OCI-LY7 (cell line): ENCODE results near the gene GNA15. TPM values are rescaled to one million over a fixed set of nuclear protein-coding genes. Genes with fewer than 3 reads are reported as not detected.

Source experiments
- BruUV-seq: library from RNA; stranded (reverse); fragments of 400-500 nt; replicated peaks from 2 replicates; lab custom pipeline; 2021; lab: Mats Ljungman, UMichigan
- CTCF ChIA-PET: fragments of 300-600 bp; sonication (Branson Sonifier 250); formaldehyde crosslinking; loops from one replicate; lab custom pipeline; 2022; ENCODE audit warnings: antibody characterized with exemption; ENCODE audit not compliant: unreplicated experiment; lab: Charles Lee
- POLR2A ChIA-PET: fragments of 300-600 bp; sonication (Branson Sonifier 250); formaldehyde crosslinking; loops from one replicate; lab custom pipeline; 2022; ENCODE audit warnings: antibody characterized with exemption; lab: Charles Lee
- DNase-seq: peaks from one replicate; pipeline ENCODE4 v3.0.0-alpha.2; 2015; ENCODE audit warnings: low spot score
- H2AFZ ChIP-seq: fragments of 200-600 bp; sonication (generic), shearing (Covaris generic); 2 replicates; pipeline ENCODE4 v1.6.1; 2014; ENCODE audit warnings: mild to moderate bottlenecking, antibody characterized with exemption, low read length, moderate library complexity
- H3K27ac ChIP-seq: fragments of 200-600 bp; sonication (generic); 2 replicates; pipeline ENCODE4 v1.5.1; 2014; ENCODE audit warnings: mixed run types, low read depth, mild to moderate bottlenecking, moderate library complexity, low read length, inconsistent platforms; ENCODE audit not compliant: poor library complexity, severe bottlenecking
- H3K36me3 ChIP-seq: fragments of 200-600 bp; sonication (generic); 2 replicates; pipeline ENCODE4 v1.6.1; 2014; ENCODE audit warnings: mild to moderate bottlenecking, antibody characterized with exemption, low read length, moderate library complexity, mixed read lengths; ENCODE audit not compliant: insufficient read depth
- H3K4me1 ChIP-seq: fragments of 200-600 bp; sonication (generic); 2 replicates; pipeline ENCODE4 v1.5.1; 2014; ENCODE audit warnings: mild to moderate bottlenecking, low read length; ENCODE audit not compliant: insufficient read depth, poor library complexity, severe bottlenecking
- H3K4me2 ChIP-seq: fragments of 200-600 bp; sonication (generic); 2 replicates; pipeline ENCODE4 v1.6.1; 2014; ENCODE audit warnings: mild to moderate bottlenecking, low read length
- H3K4me3 ChIP-seq: fragments of 200-600 bp; sonication (generic); 2 replicates; pipeline ENCODE4 v1.5.1; 2014; ENCODE audit warnings: mild to moderate bottlenecking, low read depth, low read length; ENCODE audit not compliant: poor library complexity, severe bottlenecking
- H3K79me2 ChIP-seq: fragments of 200-600 bp; sonication (generic); 2 replicates; pipeline ENCODE4 v1.6.1; 2016; ENCODE audit warnings: low read depth, mild to moderate bottlenecking, low read length, moderate library complexity, mixed read lengths; ENCODE audit not compliant: insufficient read depth
- H3K9me2 ChIP-seq: fragments of 200-600 bp; sonication (generic); 2 replicates; pipeline ENCODE4 v1.6.1; 2016; ENCODE audit warnings: mild to moderate bottlenecking, low read length, mixed read lengths; ENCODE audit not compliant: insufficient read depth
- H3K9me3 ChIP-seq: fragments of 200-600 bp; sonication (generic); 2 replicates; pipeline ENCODE4 v1.6.1; 2014; ENCODE audit warnings: mild to moderate bottlenecking, mixed run types, low read length, mixed read lengths
- H4K20me1 ChIP-seq: fragments of 200-600 bp; sonication (generic); 2 replicates; pipeline ENCODE4 v1.6.1; 2014; ENCODE audit warnings: mild to moderate bottlenecking, antibody characterized with exemption, low read length, moderate library complexity, mixed read lengths; ENCODE audit not compliant: insufficient read depth
- EZH2phosphoT487 ChIP-seq: fragments of 200-600 bp; sonication (generic); IDR thresholded peaks from 2 replicates; pipeline ENCODE4 v1.6.1; 2018; ENCODE audit warnings: low read depth, borderline replicate concordance, mild to moderate bottlenecking, mixed run types, antibody characterized with exemption, low read length, moderate library complexity, mixed read lengths
- intact Hi-C: fragments of 100-400 bp; cut with micrococcal nuclease; formaldehyde crosslinking; loops from one replicate; pipeline ENCODE4 v1.10.0; 2022; ENCODE audit not compliant: unreplicated experiment
- total RNA-seq, 2 experiments: library from RNA; depleted of rRNA in 1 of 2; stranded (reverse); fragments of >200 nt in 1 of 2; shearing (Covaris generic) in 1 of 2; gene quantifications; 2 replicates each; pipeline ENCODE4 v1.2.3, GENCODE V29; 2014 to 2022
- TF ChIP-seq, protein P1 (sequence below): fragments of 200-600 bp; sonication (generic); conservative IDR thresholded peaks from 2 replicates; pipeline ENCODE4 v1.5.1; 2014; ENCODE audit warnings: mild to moderate bottlenecking, antibody characterized with exemption, low read length, moderate library complexity, mixed read lengths

GNA15 gene
- total RNA-seq, 2 experiments from 2014 or later = not detected

DNA sequence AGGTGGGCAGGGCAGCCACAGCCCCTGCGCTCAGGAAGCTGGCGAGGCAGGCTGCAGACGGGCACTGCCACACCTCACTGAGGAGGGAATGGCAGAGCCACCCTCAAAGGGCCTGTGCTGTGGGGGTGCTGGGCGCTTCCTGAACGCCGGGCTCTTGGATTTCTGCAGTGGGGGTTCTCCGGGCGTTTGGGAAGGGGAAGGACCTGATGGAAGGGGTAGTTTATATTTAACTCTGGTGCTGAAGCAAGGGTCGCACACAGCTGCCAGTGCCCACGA, 31.2 kb upstream of the GNA15 start:
- CTCF ChIA-PET = no interaction called here
- Histone ChIP-seq H3K27ac (no peak overlapping the region), H3K4me3 (no peak overlapping the region), H3K4me1 (peaks cover 8% of the 10 kb centered on the region), H2AFZ (no peak overlapping the region), H3K79me2 (no peaks in the 10 kb centered on the region), H4K20me1 (peaks cover 9% of the 10 kb centered on the region; the same call in 1 of the 2 replicates), H3K36me3 (no peaks in the 10 kb centered on the region), H3K9me3 (no peaks in the 10 kb centered on the region), H3K4me2 (no peak overlapping the region), H3K9me2 (no peaks in the 10 kb centered on the region)
- POLR2A ChIA-PET = interaction anchor here (0.6 kb wide), 1 partner anchor 154 kb away, joined by 3 read pairs; no protein-coding TSS in a partner anchor
- no peak for DNase-seq
- intact Hi-C loops = loop anchor here (1.0 kb wide), 2 partner anchors 28 to 142 kb away; no protein-coding TSS in a partner anchor
- TF ChIP-seq, protein P1, sequence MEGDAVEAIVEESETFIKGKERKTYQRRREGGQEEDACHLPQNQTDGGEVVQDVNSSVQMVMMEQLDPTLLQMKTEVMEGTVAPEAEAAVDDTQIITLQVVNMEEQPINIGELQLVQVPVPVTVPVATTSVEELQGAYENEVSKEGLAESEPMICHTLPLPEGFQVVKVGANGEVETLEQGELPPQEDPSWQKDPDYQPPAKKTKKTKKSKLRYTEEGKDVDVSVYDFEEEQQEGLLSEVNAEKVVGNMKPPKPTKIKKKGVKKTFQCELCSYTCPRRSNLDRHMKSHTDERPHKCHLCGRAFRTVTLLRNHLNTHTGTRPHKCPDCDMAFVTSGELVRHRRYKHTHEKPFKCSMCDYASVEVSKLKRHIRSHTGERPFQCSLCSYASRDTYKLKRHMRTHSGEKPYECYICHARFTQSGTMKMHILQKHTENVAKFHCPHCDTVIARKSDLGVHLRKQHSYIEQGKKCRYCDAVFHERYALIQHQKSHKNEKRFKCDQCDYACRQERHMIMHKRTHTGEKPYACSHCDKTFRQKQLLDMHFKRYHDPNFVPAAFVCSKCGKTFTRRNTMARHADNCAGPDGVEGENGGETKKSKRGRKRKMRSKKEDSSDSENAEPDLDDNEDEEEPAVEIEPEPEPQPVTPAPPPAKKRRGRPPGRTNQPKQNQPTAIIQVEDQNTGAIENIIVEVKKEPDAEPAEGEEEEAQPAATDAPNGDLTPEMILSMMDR = no peak
- TF ChIP-seq EZH2phosphoT487 = no peak
- no TSS peak for BruUV-seq

GRCh38 chr19:3105641-3106508, 30.0 kb upstream of the GNA15 start:
- Histone ChIP-seq H3K4me3 (no peak overlapping the region), H4K20me1 (peaks cover 3% of the 10 kb centered on the region; the same call in 1 of the 2 replicates), H2AFZ (no peak overlapping the region), H3K27ac (no peak overlapping the region), H3K9me3 (no peaks in the 10 kb centered on the region), H3K4me2 (no peak overlapping the region), H3K36me3 (no peaks in the 10 kb centered on the region), H3K79me2 (no peaks in the 10 kb centered on the region), H3K9me2 (no peaks in the 10 kb centered on the region), H3K4me1 (peaks cover 7% of the 10 kb centered on the region)
- no TSS peak for BruUV-seq
- no peak for TF ChIP-seq EZH2phosphoT487
- TF ChIP-seq, protein P1 = no peak
- CTCF ChIA-PET = no interaction called here
- intact Hi-C loops = no loop called here
- no peak for DNase-seq
- POLR2A ChIA-PET = no interaction called here
